ENCODE measurements around the gene RPS17.

DNA sequence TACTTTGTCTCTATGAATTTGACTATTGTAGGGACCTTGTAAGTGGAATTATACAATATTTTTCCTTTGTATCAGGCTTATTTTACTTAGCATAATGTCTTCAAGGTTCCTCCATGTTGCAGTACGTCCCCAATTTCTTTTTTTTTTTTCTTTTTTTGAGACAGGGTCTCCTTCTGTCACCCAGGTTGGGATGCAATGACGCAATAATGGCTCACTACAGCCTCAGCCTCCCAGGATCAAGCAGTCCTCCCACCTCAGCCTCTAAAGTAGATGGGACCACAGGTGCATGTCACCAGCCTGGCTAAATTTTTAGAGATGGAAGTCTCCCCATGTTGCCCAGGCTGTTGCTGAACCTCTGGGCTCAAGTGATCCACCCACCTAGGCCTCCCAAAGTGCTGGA, 40.5 kb upstream of the RPS17 start:
- TF ChIP-seq MYB (IDR thresholded peaks at IDR 0.05; ENCODE audit: borderline replicate concordance, low read depth, low read length) (no peak), DPF2 (IDR thresholded peaks at IDR 0.05) (no peak)
